ENCODE results near the gene PAFAH1B1.
"Not testable (repeated sequence)": the region's sequence is repeated elsewhere in the genome, so short reads cannot be mapped to it uniquely, and the experiment has no call there.

PAFAH1B1 gene

GRCh38 chr17:2690165-2691068 lies 97.0 kb downstream of the PAFAH1B1 start:
- no peak for DNase-seq

GRCh38 chr17:2691069-2691871 lies 97.8 kb downstream of the PAFAH1B1 start:
- DNase-seq: no peak

GRCh38 chr17:2691965-2692780 lies 98.7 kb downstream of the PAFAH1B1 start:
- DNase-seq: no peak

DNA sequence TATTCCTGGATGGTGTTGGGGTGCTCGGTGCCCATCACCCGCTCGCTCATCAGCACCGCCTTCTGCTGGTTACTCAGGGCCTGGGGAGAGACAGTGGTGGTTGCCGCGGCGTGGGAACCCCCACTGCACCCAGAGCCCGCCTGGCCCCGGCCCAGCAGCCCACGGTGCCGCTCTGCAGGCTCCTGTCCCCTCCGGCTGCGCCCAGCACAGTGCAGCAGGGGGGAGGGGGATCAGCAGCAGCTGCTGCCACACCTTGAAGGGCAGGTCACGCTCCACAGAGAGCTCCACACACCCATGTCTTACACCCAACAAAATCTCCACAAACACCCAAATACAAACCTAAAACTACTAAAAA lies 99.3 kb downstream of the PAFAH1B1 start:
- no peak for DNase-seq

GRCh38 chr17:2693561-2694380 lies 100.3 kb downstream of the PAFAH1B1 start:
- DNase-seq: no peak

GRCh38 chr17:2694381-2695242 lies 101.2 kb downstream of the PAFAH1B1 start:
- DNase-seq: no peak

GRCh38 chr17:2695243-2695960 lies 101.9 kb downstream of the PAFAH1B1 start:
- no peak for DNase-seq

GRCh38 chr17:2695961-2696760 lies 102.7 kb downstream of the PAFAH1B1 start:
- no peak for DNase-seq

GRCh38 chr17:2697611-2698162 lies 104.2 kb downstream of the PAFAH1B1 start:
- DNase-seq: no peak

- DNase-seq: not testable (repeated sequence)
Observed at GRCh38 chr17:2699216-2699805, 105.9 kb downstream of the PAFAH1B1 start.

DNA sequence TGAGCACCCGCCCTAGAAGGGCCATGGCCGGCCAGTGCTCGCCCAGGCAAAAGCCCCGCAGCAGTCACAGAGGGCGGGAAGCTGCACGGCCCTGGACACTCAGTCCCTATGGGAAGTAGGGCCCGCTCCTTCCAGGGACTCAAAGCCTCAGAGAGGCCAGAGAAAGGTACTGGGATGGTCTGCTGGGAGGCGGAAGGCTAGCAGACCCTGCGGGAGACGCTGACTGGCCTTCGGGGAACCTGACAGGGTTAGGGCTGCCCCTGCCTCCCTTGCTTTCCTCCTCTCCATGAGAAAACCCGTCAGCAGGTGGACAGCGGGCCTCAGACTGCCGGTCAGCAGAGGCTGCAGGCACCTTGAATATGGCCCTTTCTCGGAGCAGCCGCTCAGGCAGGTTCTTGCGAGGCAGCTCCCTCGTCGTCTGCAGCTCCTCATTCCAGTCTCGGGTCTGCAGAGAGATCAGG lies 106.6 kb downstream of the PAFAH1B1 start:
- no peak for DNase-seq

- no peak for DNase-seq
Observed at GRCh38 chr17:2700491-2701141, 107.2 kb downstream of the PAFAH1B1 start.

- DNase-seq: no peak
Observed at GRCh38 chr17:2701161-2701995, 107.9 kb downstream of the PAFAH1B1 start.

DNA sequence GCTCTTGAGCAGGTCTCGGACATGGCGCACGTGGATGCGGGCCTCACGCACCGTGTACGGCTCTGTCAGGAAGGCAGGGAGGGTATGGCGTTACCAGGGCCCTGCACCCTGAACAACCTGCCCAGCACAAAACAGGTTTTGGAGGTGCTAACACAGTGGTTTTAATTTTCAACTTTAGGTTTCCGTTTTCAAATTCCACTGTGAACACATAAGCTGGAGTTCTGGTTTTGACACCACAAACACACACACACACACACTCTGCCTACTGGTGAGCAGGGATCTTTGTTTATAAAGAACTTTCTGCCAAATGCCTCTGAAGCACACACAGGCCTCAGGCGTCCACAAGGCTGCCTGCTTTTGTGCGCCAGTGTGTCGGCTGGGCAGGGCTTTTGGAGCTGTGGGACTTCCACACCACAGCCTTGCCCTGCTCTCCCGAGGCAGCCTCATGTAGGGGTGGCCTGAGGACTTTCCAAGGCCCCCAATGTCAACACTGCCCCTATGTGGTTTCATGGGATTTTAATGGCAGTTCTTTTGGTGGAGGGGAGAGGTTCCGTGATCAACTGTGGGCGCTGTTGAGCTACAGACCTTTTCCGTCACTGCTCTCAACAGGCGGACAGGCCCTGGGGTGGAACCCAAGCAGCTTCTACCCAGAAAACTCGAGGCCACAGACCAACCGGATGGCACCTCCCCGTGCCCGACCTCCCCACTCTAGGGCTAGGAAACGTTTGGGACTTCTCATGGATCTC lies 108.7 kb downstream of the PAFAH1B1 start:
- DNase-seq: no peak

DNA sequence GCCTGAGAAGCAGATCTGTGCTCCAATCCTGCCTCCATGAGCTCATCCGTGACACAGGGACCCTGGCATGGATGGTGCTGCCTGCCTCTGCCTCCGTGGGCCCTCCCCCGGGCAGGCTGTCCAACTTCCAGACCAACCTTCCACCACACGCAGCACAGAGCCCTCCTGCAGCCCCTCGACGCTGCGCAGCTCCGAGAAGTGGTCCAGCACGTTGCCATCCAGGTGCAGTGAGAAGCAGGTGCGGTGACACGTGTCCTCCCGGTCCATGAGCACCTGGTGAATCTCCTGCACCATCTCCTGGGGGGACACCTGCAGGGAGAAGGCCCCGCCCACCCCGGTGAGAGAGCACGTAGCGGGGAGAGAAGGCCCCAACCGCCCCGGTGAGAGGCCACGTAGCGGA lies 109.7 kb downstream of the PAFAH1B1 start:
- DNase-seq: no peak

DNA sequence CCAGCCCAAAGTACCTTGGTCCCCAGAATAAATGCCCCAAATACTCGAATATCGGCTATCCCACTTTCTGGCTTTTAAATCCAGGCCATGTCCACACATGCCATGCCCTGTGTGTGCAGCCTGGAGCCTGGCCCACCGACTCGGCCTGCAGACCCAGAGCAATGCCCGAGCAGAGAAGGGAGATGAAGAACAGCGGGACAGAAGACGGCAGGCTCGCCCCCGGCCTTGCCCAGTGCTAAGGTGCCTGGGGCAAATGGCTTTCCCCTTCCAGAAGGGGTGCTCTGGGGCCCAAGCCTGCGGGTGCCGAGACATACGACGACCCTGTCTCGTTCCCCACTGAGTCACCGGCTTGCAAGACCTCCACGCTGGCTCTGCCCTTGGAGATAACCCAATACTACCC lies 110.2 kb downstream of the PAFAH1B1 start:
- DNase-seq: no peak

Data from CD4-positive, alpha-beta T cell treated with Interleukin-17A for 1 hour (primary cell).